Measurements from ENCODE around the gene RALGAPA1.
"Not testable (repeated sequence)": the region's sequence is repeated elsewhere in the genome, so short reads cannot be mapped to it uniquely, and the experiment has no call there.

Gene RALGAPA1

DNA sequence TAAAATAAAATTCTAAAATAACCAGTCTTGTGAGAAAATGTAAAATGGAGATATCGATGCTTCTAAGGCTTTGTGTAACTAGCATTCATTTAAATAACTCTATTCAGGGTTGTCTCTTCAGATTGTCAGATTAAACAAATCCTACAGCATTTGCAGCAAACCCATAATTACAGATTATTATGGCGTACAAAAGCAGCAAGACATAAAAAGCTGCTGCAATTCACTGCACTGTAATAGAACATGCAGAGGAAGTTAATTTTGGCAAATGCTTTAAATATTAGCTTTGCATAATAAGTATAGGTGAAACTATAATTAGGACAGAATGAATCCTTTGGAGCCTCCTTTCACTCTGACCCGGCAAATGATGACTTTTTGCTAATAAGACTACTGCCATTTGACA lies 176.8 kb downstream of the RALGAPA1 start:
- H3K9ac ChIP-seq (ENCODE audit: low read length) = no peak overlapping the region
- no peak overlapping the region for H3K4me3 ChIP-seq (ENCODE audit: low read depth, low read length, poor library complexity, severe bottlenecking)
- 0 out of 2 replicates have a peak, but pooled peaks cover 3% of the 10 kb centered on the region for H3K36me3 ChIP-seq (ENCODE audit: insufficient read depth, low read length)
- H3K4me1 ChIP-seq (ENCODE audit: insufficient read depth, low read length, severe bottlenecking) = peaks cover 11% of the 10 kb centered on the region
- no peak overlapping the region for H3K27ac ChIP-seq (ENCODE audit: low read depth, low read length, poor library complexity, severe bottlenecking)
- no peaks in the 10 kb centered on the region for H3F3A ChIP-seq (ENCODE audit: insufficient read depth, low read length)
- no peaks in the 10 kb centered on the region for H4K20me1 ChIP-seq (ENCODE audit: insufficient read depth, low read length)
- H3K9me2 ChIP-seq (ENCODE audit: low read depth, low read length) = no peaks in the 10 kb centered on the region
- TF ChIP-seq CTCF (IDR thresholded peaks at IDR 0.05; ENCODE audit: low read length) (no peak), EZH2 (IDR thresholded peaks at IDR 0.05; ENCODE audit: borderline replicate concordance, low read length) (no peak)
- H2AFZ ChIP-seq (ENCODE audit: low read length) = no peak overlapping the region
- H3K79me2 ChIP-seq (ENCODE audit: insufficient read depth, low read length) = no peaks in the 10 kb centered on the region
- H3K9me3 ChIP-seq (ENCODE audit: low read length) = no peaks in the 10 kb centered on the region
- H3K4me2 ChIP-seq (ENCODE audit: low read length) = no peak overlapping the region
- H3K27me3 ChIP-seq (ENCODE audit: insufficient read depth, low read length) = no peaks in the 10 kb centered on the region

- Histone ChIP-seq H3K9me2 (ENCODE audit: low read depth, low read length) (no peaks in the 10 kb centered on the region), H4K20me1 (ENCODE audit: insufficient read depth, low read length) (no peaks in the 10 kb centered on the region), H3K4me2 (ENCODE audit: low read length) (no peak overlapping the region), H3K4me3 (ENCODE audit: low read depth, low read length, poor library complexity, severe bottlenecking) (no peak overlapping the region), H3K36me3 (ENCODE audit: insufficient read depth, low read length) (0 out of 2 replicates have a peak, but pooled peaks cover 3% of the 10 kb centered on the region), H2AFZ (ENCODE audit: low read length) (no peak overlapping the region), H3F3A (ENCODE audit: insufficient read depth, low read length) (no peaks in the 10 kb centered on the region), H3K4me1 (ENCODE audit: insufficient read depth, low read length, severe bottlenecking) (peaks cover 11% of the 10 kb centered on the region), H3K27ac (ENCODE audit: low read depth, low read length, poor library complexity, severe bottlenecking) (no peak overlapping the region), H3K9me3 (ENCODE audit: low read length) (no peaks in the 10 kb centered on the region), H3K79me2 (ENCODE audit: insufficient read depth, low read length) (no peaks in the 10 kb centered on the region), H3K9ac (ENCODE audit: low read length) (no peak overlapping the region), H3K27me3 (ENCODE audit: insufficient read depth, low read length) (no peaks in the 10 kb centered on the region)
- TF ChIP-seq CTCF (IDR thresholded peaks at IDR 0.05; ENCODE audit: low read length) (no peak), EZH2 (IDR thresholded peaks at IDR 0.05; ENCODE audit: borderline replicate concordance, low read length) (no peak)
Measured at GRCh38 chr14:35631071-35631805, 177.9 kb downstream of the RALGAPA1 start.

DNA sequence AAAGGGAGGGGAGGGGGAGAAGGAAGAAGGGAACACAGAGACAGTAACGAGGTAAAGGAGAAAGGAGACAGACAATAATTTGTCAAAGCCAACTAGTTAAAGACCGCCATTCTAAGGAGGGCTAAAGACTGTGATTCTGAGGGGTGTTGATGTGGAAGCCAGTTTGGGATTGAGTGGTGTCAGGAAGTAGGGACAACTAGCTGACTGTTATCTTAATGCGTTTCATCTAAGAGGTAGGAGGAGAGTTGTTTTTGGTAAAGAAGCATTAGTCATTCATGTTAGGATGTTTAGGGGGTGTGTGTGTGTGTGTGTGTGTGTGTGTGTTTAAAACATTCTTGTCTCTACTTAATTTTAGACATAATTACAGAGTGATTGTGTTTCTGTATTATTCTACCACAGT lies 180.1 kb downstream of the RALGAPA1 start:
- Histone ChIP-seq H3K27ac (ENCODE audit: low read depth, low read length, poor library complexity, severe bottlenecking) (no peak overlapping the region), H3K9me3 (ENCODE audit: low read length) (no peaks in the 10 kb centered on the region), H2AFZ (ENCODE audit: low read length) (no peak overlapping the region), H3K27me3 (ENCODE audit: insufficient read depth, low read length) (no peaks in the 10 kb centered on the region), H3K9ac (ENCODE audit: low read length) (no peak overlapping the region), H3K4me1 (ENCODE audit: insufficient read depth, low read length, severe bottlenecking) (peaks cover 11% of the 10 kb centered on the region), H3K4me3 (ENCODE audit: low read depth, low read length, poor library complexity, severe bottlenecking) (no peak overlapping the region), H3K36me3 (ENCODE audit: insufficient read depth, low read length) (no peaks in the 10 kb centered on the region), H3K79me2 (ENCODE audit: insufficient read depth, low read length) (no peaks in the 10 kb centered on the region), H4K20me1 (ENCODE audit: insufficient read depth, low read length) (no peaks in the 10 kb centered on the region), H3F3A (ENCODE audit: insufficient read depth, low read length) (no peaks in the 10 kb centered on the region), H3K9me2 (ENCODE audit: low read depth, low read length) (no peaks in the 10 kb centered on the region), H3K4me2 (ENCODE audit: low read length) (no peak overlapping the region)
- TF ChIP-seq EZH2 (IDR thresholded peaks at IDR 0.05; ENCODE audit: borderline replicate concordance, low read length) (no peak), CTCF (IDR thresholded peaks at IDR 0.05; ENCODE audit: low read length) (no peak)

GRCh38 chr14:35626947-35627346 lies 182.1 kb downstream of the RALGAPA1 start:
- not testable (repeated sequence) for H3K4me3 ChIP-seq (ENCODE audit: low read depth, low read length, poor library complexity, severe bottlenecking); H3K9me2 ChIP-seq (ENCODE audit: low read depth, low read length); H3K9me3 ChIP-seq (ENCODE audit: low read length); H3K27me3 ChIP-seq (ENCODE audit: insufficient read depth, low read length); H2AFZ ChIP-seq (ENCODE audit: low read length); H3K36me3 ChIP-seq (ENCODE audit: insufficient read depth, low read length); H3K4me2 ChIP-seq (ENCODE audit: low read length); H3K4me1 ChIP-seq (ENCODE audit: insufficient read depth, low read length, severe bottlenecking); H3F3A ChIP-seq (ENCODE audit: insufficient read depth, low read length); H3K9ac ChIP-seq (ENCODE audit: low read length); H3K27ac ChIP-seq (ENCODE audit: low read depth, low read length, poor library complexity, severe bottlenecking); H3K79me2 ChIP-seq (ENCODE audit: insufficient read depth, low read length); H4K20me1 ChIP-seq (ENCODE audit: insufficient read depth, low read length)

DNA sequence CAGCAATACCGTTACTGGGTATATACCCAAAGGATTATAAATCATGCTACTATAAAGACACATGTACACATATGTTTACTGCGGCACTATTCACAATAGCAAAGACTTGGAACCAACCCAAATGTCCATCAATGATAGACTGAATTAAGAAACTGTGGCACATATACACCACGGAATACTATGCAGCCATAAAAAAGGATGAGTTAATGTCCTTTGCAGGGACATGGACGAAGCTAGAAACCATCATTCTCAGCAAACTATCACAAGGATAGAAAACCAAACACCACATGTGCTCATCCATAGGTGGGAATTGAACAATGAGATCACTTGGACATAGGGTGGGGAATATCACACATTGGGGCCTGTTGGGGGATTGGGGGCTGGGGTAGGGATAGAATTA lies 187.1 kb downstream of the RALGAPA1 start:
- not testable (repeated sequence) for H3F3A ChIP-seq (ENCODE audit: insufficient read depth, low read length); H3K27me3 ChIP-seq (ENCODE audit: insufficient read depth, low read length); H2AFZ ChIP-seq (ENCODE audit: low read length); H3K9me2 ChIP-seq (ENCODE audit: low read depth, low read length); H3K9ac ChIP-seq (ENCODE audit: low read length); H3K9me3 ChIP-seq (ENCODE audit: low read length); H3K27ac ChIP-seq (ENCODE audit: low read depth, low read length, poor library complexity, severe bottlenecking); H3K79me2 ChIP-seq (ENCODE audit: insufficient read depth, low read length); H3K36me3 ChIP-seq (ENCODE audit: insufficient read depth, low read length); H3K4me1 ChIP-seq (ENCODE audit: insufficient read depth, low read length, severe bottlenecking); H3K4me2 ChIP-seq (ENCODE audit: low read length); H3K4me3 ChIP-seq (ENCODE audit: low read depth, low read length, poor library complexity, severe bottlenecking); H4K20me1 ChIP-seq (ENCODE audit: insufficient read depth, low read length)
